ENCODE measurements around the gene PRKCH.

The PRKCH gene

DNA sequence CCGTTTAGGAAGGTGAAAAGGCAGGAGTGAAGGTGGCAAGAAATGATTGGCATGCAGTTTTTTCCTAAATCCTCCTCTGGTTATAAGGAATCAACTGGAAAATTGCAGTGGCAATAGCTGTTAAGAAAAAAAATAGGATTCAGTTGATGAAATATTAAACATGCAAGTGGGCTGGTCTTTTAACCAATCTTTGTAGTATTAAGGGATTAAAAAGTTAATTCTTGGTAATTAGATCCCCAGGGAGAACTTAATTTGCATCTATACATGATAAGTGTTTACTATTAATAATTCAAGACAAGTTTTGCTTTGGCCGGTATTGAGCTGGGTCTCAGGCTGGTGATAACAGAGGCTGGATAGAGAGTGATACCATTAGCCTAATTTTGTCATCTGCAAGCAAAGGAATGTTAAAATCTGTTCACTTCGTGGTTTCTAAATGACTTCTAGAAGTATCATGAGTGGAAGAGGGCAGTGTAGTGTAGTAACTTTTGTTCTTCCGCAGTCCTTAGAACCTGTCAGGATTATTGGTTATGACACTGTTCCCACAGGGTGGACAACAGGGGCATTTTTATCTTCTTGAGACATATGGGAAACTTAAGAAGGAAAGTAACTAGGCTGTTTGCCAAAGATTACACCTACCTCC, 118.5 kb downstream of the PRKCH start:
- Histone ChIP-seq H3K4me1 (ENCODE audit: control insufficient read depth, insufficient read depth, low read length) (peaks cover 8% of the 10 kb centered on the region), H3K4me3 (ENCODE audit: low read length) (no peak overlapping the region), H3K9ac (ENCODE audit: low read length) (no peak overlapping the region), H3K9me3 (ENCODE audit: control insufficient read depth, low read length) (no peaks in the 10 kb centered on the region), H3K36me3 (ENCODE audit: control insufficient read depth, insufficient read depth, low read length) (no peaks in the 10 kb centered on the region), H3K27me3 (ENCODE audit: control insufficient read depth, insufficient read depth, low read length) (no peaks in the 10 kb centered on the region)

DNA sequence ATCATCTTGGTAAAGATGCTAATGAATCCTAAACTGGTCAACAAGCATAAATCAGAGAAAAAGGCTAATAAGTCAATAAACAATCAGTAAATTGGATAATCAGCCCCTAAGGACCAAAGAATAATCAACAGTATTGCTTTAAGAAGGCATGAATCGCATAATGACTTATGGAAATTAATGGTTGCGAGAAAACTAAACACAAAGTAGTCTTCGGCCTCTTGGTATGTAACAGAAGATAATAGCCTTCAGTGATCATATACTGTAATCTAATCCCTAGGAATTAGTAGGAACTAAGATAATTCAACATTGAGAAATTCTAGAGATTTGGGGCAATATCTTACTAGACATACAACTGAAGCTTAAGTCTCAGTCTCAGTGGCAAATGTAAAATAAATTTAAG, 122.1 kb downstream of the PRKCH start:
- H3K27me3 ChIP-seq (ENCODE audit: control insufficient read depth, insufficient read depth, low read length), result no peaks in the 10 kb centered on the region
- H3K4me3 ChIP-seq (ENCODE audit: low read length), result no peak overlapping the region
- no peaks in the 10 kb centered on the region for H3K36me3 ChIP-seq (ENCODE audit: control insufficient read depth, insufficient read depth, low read length)
- no peaks in the 10 kb centered on the region for H3K9me3 ChIP-seq (ENCODE audit: control insufficient read depth, low read length)
- H3K4me1 ChIP-seq (ENCODE audit: control insufficient read depth, insufficient read depth, low read length), result peaks cover 8% of the 10 kb centered on the region
- no peak overlapping the region for H3K9ac ChIP-seq (ENCODE audit: low read length)

DNA sequence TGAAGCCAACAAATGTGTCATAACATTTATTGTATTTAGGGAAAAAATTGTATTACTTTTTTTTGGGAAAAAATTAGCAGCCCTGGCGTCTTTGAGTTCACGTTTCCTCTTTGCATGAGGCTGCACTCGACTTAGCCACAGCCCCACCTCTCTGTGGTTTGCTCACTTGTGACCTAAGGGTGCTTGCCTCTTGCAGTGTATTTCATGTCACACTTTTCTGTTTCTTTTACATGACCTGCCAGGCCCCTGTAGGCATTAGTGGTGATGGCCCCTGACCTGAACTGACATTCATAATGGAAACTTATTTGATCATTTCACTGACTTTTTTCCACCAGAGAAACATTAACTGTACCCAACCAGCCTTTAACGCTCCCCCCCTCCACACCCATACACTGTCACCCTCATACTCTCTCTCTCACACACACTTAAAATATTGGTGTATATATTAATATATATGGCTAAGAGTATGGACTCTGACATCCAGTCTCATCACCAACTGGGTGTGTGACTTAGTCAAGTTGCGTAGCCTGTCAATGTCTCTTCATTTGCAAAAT, 122.9 kb downstream of the PRKCH start:
- peaks cover 8% of the 10 kb centered on the region for H3K4me1 ChIP-seq (ENCODE audit: control insufficient read depth, insufficient read depth, low read length)

GRCh38 chr14:61451491-61451890, 130.1 kb downstream of the PRKCH start:
- Histone ChIP-seq H3K4me1 (ENCODE audit: control insufficient read depth, insufficient read depth, low read length) (no peaks in the 10 kb centered on the region), H3K4me3 (ENCODE audit: low read length) (no peak overlapping the region), H3K36me3 (ENCODE audit: control insufficient read depth, insufficient read depth, low read length) (no peaks in the 10 kb centered on the region), H3K27me3 (ENCODE audit: control insufficient read depth, insufficient read depth, low read length) (no peaks in the 10 kb centered on the region), H3K9me3 (ENCODE audit: control insufficient read depth, low read length) (no peaks in the 10 kb centered on the region), H3K9ac (ENCODE audit: low read length) (no peak overlapping the region)

More for the DNA sequence above, 122.9 kb downstream of the PRKCH start:
- H3K27me3 ChIP-seq (ENCODE audit: control insufficient read depth, insufficient read depth, low read length), result no peaks in the 10 kb centered on the region
- H3K36me3 ChIP-seq (ENCODE audit: control insufficient read depth, insufficient read depth, low read length), result no peaks in the 10 kb centered on the region
- no peaks in the 10 kb centered on the region for H3K9me3 ChIP-seq (ENCODE audit: control insufficient read depth, low read length)
- no peak overlapping the region for H3K4me3 ChIP-seq (ENCODE audit: low read length)
- no peak overlapping the region for H3K9ac ChIP-seq (ENCODE audit: low read length)

GRCh38 chr14:61451891-61452400, 130.6 kb downstream of the PRKCH start:
- Histone ChIP-seq H3K36me3 (ENCODE audit: control insufficient read depth, insufficient read depth, low read length) (no peaks in the 10 kb centered on the region), H3K27me3 (ENCODE audit: control insufficient read depth, insufficient read depth, low read length) (no peaks in the 10 kb centered on the region), H3K4me3 (ENCODE audit: low read length) (no peak overlapping the region), H3K9me3 (ENCODE audit: control insufficient read depth, low read length) (no peaks in the 10 kb centered on the region), H3K9ac (ENCODE audit: low read length) (no peak overlapping the region), H3K4me1 (ENCODE audit: control insufficient read depth, insufficient read depth, low read length) (no peaks in the 10 kb centered on the region)

GRCh38 chr14:61452452-61452851, 131.1 kb downstream of the PRKCH start:
- Histone ChIP-seq H3K4me3 (ENCODE audit: low read length) (no peak overlapping the region), H3K36me3 (ENCODE audit: control insufficient read depth, insufficient read depth, low read length) (no peaks in the 10 kb centered on the region), H3K9me3 (ENCODE audit: control insufficient read depth, low read length) (no peaks in the 10 kb centered on the region), H3K9ac (ENCODE audit: low read length) (no peak overlapping the region), H3K4me1 (ENCODE audit: control insufficient read depth, insufficient read depth, low read length) (no peaks in the 10 kb centered on the region), H3K27me3 (ENCODE audit: control insufficient read depth, insufficient read depth, low read length) (no peaks in the 10 kb centered on the region)

DNA sequence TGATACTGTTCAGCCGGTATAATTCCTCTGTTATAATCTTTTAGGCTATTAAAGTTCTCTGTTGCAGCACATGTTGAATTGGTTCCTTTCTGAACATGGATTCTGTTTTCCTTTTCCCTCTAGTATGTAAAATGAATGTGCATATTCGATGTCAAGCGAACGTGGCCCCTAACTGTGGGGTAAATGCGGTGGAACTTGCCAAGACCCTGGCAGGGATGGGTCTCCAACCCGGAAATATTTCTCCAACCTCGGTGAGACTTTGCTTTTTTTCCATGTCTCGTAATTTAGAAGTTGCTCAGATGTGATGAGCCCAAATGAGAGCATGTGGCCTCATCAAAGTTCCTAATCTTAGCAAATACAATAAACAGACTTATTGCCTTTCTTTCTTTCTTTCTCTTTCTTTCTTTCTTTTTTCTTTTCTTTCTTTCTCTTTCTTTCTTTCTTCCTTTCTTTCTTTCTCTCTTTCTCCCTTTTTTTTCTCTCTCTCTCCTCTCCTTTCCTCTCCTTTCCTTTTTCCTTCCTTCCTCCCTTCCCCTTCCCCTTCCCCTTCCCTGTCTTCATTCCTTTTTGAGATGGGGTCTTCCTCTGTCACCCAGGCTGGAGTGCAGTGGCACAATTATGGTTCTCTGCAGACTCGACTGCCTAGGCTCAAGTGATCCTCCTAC, 131.9 kb downstream of the PRKCH start:
- H3K4me1 ChIP-seq (ENCODE audit: control insufficient read depth, insufficient read depth, low read length), result no peaks in the 10 kb centered on the region
- H3K27me3 ChIP-seq (ENCODE audit: control insufficient read depth, insufficient read depth, low read length), result no peaks in the 10 kb centered on the region
- H3K36me3 ChIP-seq (ENCODE audit: control insufficient read depth, insufficient read depth, low read length), result no peaks in the 10 kb centered on the region
- no peaks in the 10 kb centered on the region for H3K9me3 ChIP-seq (ENCODE audit: control insufficient read depth, low read length)
- no peak overlapping the region for H3K9ac ChIP-seq (ENCODE audit: low read length)
- H3K4me3 ChIP-seq (ENCODE audit: low read length), result no peak overlapping the region

DNA sequence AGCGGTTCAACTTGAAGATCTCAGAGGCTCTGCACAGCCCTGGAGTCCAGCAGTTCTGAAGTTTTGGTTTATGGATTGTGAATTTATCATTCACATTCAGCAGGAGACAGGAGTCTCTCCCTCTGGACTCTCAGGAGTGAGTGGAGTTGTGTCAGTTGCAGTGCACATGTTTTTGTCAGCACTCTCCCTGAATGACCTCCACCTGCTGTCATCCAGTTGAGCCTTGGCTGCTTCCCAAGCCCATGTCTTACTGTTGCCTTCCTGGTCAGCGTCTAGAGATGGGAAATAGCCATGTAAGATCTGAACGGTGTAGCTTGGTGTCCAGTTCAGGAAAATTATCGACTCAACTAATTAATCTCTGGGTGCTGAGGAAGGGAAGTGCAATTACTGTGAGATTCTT, 133.2 kb downstream of the PRKCH start:
- Histone ChIP-seq H3K27me3 (ENCODE audit: control insufficient read depth, insufficient read depth, low read length) (no peaks in the 10 kb centered on the region), H3K4me3 (ENCODE audit: low read length) (no peak overlapping the region), H3K4me1 (ENCODE audit: control insufficient read depth, insufficient read depth, low read length) (peaks cover 7% of the 10 kb centered on the region), H3K9me3 (ENCODE audit: control insufficient read depth, low read length) (no peaks in the 10 kb centered on the region), H3K9ac (ENCODE audit: low read length) (no peak overlapping the region), H3K36me3 (ENCODE audit: control insufficient read depth, insufficient read depth, low read length) (no peaks in the 10 kb centered on the region)

DNA sequence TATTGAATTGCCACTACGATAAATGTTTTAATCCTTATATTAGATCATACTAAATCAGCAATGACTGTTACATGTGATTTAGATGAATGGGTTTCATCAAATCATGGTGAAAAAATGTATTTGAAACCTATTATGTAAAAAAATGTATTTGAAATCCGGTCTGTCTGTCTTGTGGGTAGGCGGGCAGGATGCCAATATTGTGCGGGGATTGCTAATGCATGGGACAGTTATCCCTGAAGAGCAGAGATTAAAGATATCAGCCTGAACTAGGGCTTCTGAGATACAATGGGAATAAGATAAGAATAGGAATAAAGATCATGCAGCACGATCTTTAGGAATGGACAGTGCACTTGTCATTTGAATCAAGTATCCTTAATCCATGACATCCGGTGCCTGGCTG, 134.0 kb downstream of the PRKCH start:
- no peak overlapping the region for H3K4me3 ChIP-seq (ENCODE audit: low read length)
- peaks cover 7% of the 10 kb centered on the region for H3K4me1 ChIP-seq (ENCODE audit: control insufficient read depth, insufficient read depth, low read length)
- H3K9ac ChIP-seq (ENCODE audit: low read length), result no peak overlapping the region
- H3K9me3 ChIP-seq (ENCODE audit: control insufficient read depth, low read length), result no peaks in the 10 kb centered on the region
- H3K27me3 ChIP-seq (ENCODE audit: control insufficient read depth, insufficient read depth, low read length), result no peaks in the 10 kb centered on the region
- H3K36me3 ChIP-seq (ENCODE audit: control insufficient read depth, insufficient read depth, low read length), result no peaks in the 10 kb centered on the region

DNA sequence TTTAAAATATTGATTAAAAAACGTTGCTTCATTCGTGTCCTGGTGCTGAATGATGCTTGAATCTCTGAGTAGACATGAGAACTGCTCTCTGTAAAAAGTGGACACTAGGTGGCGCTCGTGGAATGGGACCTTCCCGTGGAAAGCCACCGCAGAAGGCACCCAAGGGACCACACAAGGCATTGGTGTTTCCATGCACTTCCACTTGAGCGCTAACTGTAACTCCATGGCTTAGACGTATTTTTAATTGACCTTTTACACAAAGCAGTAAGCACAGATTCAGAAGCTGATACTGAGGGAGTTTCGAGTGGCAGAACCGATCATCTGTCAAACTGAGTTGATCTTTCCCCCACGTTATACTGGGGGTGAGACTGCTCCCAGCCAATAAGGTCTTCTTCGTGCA, 135.3 kb downstream of the PRKCH start:
- H3K36me3 ChIP-seq (ENCODE audit: control insufficient read depth, insufficient read depth, low read length), result no peaks in the 10 kb centered on the region
- H3K9me3 ChIP-seq (ENCODE audit: control insufficient read depth, low read length), result no peaks in the 10 kb centered on the region
- no peaks in the 10 kb centered on the region for H3K27me3 ChIP-seq (ENCODE audit: control insufficient read depth, insufficient read depth, low read length)
- peaks cover 7% of the 10 kb centered on the region for H3K4me1 ChIP-seq (ENCODE audit: control insufficient read depth, insufficient read depth, low read length)
- no peak overlapping the region for H3K9ac ChIP-seq (ENCODE audit: low read length)
- H3K4me3 ChIP-seq (ENCODE audit: low read length), result no peak overlapping the region

DNA sequence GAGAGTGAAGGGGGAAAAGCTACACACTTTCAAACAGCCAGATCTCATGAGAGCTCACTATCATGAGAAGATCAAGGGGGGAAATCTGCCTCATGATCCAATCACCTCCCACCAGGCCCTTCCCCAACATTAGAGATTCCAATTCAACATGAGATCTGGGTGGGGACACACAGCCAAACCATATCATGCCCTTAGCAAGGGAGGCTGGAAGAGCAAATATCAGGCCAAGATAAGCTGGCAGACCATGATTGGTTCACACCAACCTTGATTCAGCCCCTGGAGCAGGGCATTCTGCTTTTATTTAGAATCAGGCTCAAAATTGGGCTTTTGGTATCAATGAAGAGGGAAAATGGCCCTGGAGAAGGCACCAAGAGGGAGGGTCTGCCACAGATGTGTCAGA, 137.4 kb downstream of the PRKCH start:
- Histone ChIP-seq H3K9me3 (ENCODE audit: control insufficient read depth, low read length) (no peaks in the 10 kb centered on the region), H3K9ac (ENCODE audit: low read length) (no peak overlapping the region), H3K4me3 (ENCODE audit: low read length) (no peak overlapping the region), H3K27me3 (ENCODE audit: control insufficient read depth, insufficient read depth, low read length) (no peaks in the 10 kb centered on the region), H3K4me1 (ENCODE audit: control insufficient read depth, insufficient read depth, low read length) (peaks cover 14% of the 10 kb centered on the region), H3K36me3 (ENCODE audit: control insufficient read depth, insufficient read depth, low read length) (no peaks in the 10 kb centered on the region)

DNA sequence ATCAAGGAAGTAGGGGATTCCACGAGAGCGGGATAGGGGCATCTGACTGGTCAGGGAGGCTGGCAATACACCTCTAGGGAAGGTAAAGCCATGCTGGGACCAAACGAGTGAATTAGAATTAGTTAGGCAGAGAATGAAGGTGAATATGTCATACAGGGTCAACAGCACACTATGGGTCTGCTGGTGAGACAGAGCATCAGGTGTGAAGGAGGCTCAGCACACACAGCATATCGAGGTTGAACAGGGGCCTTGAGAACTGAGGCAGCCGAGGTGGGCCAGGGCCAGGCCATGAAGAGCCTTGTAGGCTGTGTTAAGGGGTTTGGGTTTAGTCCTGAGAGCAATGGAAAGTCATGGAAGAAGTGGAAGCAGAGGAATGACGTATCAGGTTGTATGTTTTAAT, 137.8 kb downstream of the PRKCH start:
- no peaks in the 10 kb centered on the region for H3K36me3 ChIP-seq (ENCODE audit: control insufficient read depth, insufficient read depth, low read length)
- H3K4me1 ChIP-seq (ENCODE audit: control insufficient read depth, insufficient read depth, low read length), result peaks cover 14% of the 10 kb centered on the region
- no peaks in the 10 kb centered on the region for H3K9me3 ChIP-seq (ENCODE audit: control insufficient read depth, low read length)
- H3K4me3 ChIP-seq (ENCODE audit: low read length), result no peak overlapping the region
- H3K9ac ChIP-seq (ENCODE audit: low read length), result no peak overlapping the region
- H3K27me3 ChIP-seq (ENCODE audit: control insufficient read depth, insufficient read depth, low read length), result no peaks in the 10 kb centered on the region

Data from mucosa of stomach (tissue), 1 donor.